NCI-H1105 (cell line): ENCODE measurements around the gene UQCR11.

Experiments used
- DNase-seq: peaks from one replicate; lab custom pipeline; 2025; lab: John Stamatoyannopoulos, UW

The UQCR11 gene

GRCh38 chr19:1567116-1567847 lies 38.0 kb downstream of the UQCR11 start:
- no peak for DNase-seq

GRCh38 chr19:1566392-1567115 lies 38.7 kb downstream of the UQCR11 start:
- peak; percentile 33 for DNase-seq

- DNase-seq: no peak
These were observed 42.0 kb downstream of the UQCR11 start for GRCh38 chr19:1563251-1563650.

GRCh38 chr19:1561236-1561842 lies 43.9 kb downstream of the UQCR11 start:
- no peak for DNase-seq

GRCh38 chr19:1560286-1560882 lies 44.9 kb downstream of the UQCR11 start:
- no peak for DNase-seq

GRCh38 chr19:1558552-1558951 lies 46.7 kb downstream of the UQCR11 start:
- no peak for DNase-seq

- no peak for DNase-seq
These were observed 48.7 kb downstream of the UQCR11 start for GRCh38 chr19:1556390-1557070.

GRCh38 chr19:1555487-1556389 lies 49.5 kb downstream of the UQCR11 start:
- DNase-seq: no peak

GRCh38 chr19:1554968-1555367 lies 50.3 kb downstream of the UQCR11 start:
- no peak for DNase-seq

GRCh38 chr19:1553415-1553814 lies 51.8 kb downstream of the UQCR11 start:
- no peak for DNase-seq

GRCh38 chr19:1551068-1552040 lies 53.9 kb downstream of the UQCR11 start:
- no peak for DNase-seq

GRCh38 chr19:1549332-1549945 lies 55.8 kb downstream of the UQCR11 start:
- DNase-seq: no peak
